GM12891 (cell line): ENCODE data around the gene OLFML2B.

Experiments
- POLR2A ChIP-seq: IDR thresholded peaks from 2 replicates; pipeline ENCODE4 v1.6.1; 2011; ENCODE audit warnings: low read depth, low read length, control low read depth
- POLR2AphosphoS5 ChIP-seq: IDR thresholded peaks from 2 replicates; pipeline ENCODE4 v1.6.1; 2011; ENCODE audit warnings: low read depth, low read length, control low read depth
- SPI1 ChIP-seq: IDR thresholded peaks from 2 replicates; pipeline ENCODE4 v1.6.1; 2011; ENCODE audit warnings: low read depth, low read length, control low read depth
- TAF1 ChIP-seq: IDR thresholded peaks from 2 replicates; pipeline ENCODE4 v1.6.1; 2011; ENCODE audit warnings: low read depth, low read length, control low read depth

- TF ChIP-seq POLR2A, result no peak
- TF ChIP-seq TAF1, result no peak
- TF ChIP-seq POLR2AphosphoS5, result no peak
- no peak for TF ChIP-seq SPI1
Observed at GRCh38 chr1:162008799-162009198, 14.9 kb downstream of the OLFML2B start.
